ENCODE results near the gene RERE.

RERE gene

DNA sequence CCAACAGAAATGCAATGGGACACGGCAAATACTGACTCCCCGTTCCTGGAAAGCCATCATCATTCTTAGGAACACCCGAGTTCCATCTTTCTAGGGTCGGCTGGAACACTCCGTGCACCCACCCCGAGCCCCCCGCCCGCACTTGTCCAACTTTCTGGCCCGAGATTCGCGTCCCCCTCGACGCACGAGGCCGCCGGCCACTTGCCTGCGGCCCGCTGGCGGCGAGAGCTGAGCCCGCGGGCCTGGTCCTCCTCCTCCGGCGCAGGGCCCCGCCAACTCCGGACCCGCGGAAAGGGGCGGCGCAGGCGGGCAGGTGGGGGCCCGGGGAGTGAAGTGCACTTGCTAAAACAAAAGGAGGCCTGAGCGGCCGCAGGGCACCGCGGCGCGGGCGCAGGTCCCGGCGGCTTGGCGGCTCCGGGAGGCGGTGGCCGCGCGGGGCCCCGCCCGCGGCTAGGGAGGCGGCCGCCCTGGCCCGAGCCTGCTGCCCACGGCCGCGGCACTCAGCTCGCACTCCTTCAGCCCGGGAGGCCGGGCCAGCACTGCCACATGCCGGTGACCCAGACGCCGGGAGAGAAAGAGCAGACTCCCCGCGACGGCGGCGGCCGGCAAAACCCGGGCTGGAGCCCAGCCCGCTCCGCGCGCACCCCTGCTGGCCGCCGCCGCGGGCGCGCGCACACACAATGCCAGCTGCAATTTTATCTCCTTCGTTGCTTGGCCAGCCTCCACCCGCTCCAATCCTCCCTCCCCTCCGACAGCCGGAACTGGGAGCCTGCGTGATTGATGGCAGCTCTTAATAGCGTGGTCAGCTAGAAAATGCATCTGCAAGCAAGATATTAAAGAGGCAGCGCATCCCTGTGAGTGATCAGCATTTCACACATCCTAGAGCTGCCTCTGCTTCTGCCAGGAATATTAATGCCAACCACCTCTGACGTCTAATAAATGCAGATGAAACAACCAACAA lies 114.3 kb downstream of the RERE start:
- CTCF ChIA-PET, result interaction anchor here (0.6 to 1.5 kb wide), 4 partner anchors 20 to 146 kb away, joined by 3 to 5 read pairs (median 4); no protein-coding TSS in a partner anchor
- TF ChIP-seq PKNOX1 (IDR thresholded peaks at IDR 0.05), result peak; percentile 96
- TF ChIP-seq BHLHE40 (IDR thresholded peaks at IDR 0.05; ENCODE audit: borderline replicate concordance), result no peak
- peak; percentile 78 for DNase-seq (ENCODE audit: extremely low spot score)
- POLR2A ChIA-PET, result interaction anchor here (0.8 to 1.7 kb wide), 6 partner anchors 10 to 293 kb away, joined by 3 to 11 read pairs (median 3); no protein-coding TSS in a partner anchor

DNA sequence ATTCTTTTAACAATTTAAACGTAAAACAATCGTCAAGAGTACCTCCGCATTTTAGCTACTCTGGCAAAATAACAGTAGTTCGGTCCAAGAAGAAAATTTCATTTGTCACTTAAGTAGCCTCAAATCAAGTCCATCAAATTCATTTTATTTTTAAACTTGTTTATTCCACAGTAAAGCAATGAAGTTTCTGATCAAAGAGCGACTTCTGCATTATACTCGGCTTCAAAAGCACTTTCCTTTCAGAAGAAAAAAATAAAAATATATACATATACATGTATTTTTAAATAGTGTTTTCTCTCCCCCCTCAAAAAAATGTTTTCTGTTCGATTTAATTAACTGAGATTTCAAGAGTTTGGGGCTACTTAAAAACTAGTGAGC lies 115.0 kb downstream of the RERE start:
- POLR2A ChIA-PET, result interaction anchor here (1.0 to 1.7 kb wide), 2 partner anchors 10 to 147 kb away, joined by 3 to 11 read pairs; no protein-coding TSS in a partner anchor
- DNase-seq (ENCODE audit: extremely low spot score), result no peak

DNA sequence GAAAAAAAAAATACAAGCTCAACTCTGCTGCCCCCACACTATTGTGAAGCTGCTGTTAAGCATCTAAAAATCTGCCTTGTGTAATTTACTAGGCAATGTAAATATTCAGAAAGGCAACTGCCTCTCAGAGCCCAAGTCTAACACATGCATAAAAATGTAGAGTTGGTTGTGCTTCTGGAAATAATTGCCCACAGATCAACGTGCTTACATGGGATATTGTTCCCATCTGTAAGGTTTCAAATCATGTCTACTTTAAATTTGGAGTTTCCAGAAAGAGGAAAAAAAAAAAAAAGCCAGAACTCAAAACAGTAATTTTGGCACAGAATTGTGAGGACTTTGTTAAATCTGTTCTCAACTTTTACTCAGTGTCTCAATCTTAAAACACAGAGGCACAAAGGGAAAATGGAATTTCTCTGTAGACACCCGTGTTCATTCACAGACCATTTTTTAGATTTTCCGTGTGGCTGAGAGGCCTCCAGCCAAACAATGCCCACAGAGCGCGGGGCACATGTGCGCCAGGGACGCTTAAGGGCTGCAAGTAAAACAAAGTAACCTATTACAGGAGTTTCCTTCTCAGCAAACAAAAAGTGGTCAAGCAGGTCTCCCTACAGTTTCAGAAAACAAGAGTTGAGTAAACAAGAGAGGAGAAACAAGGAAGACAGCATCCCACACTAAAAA lies 115.5 kb downstream of the RERE start:
- POLR2A ChIA-PET, result interaction anchor here (0.7 kb wide), 1 partner anchor 14 kb away, joined by 3 read pairs; no protein-coding TSS in a partner anchor
- TF ChIP-seq ELF4 (IDR thresholded peaks at IDR 0.05), result no peak
- TF ChIP-seq PKNOX1 (IDR thresholded peaks at IDR 0.05), result no peak
- no peak for TF ChIP-seq FOXK2 (IDR thresholded peaks at IDR 0.05)
- TF ChIP-seq FOXA1 (IDR thresholded peaks at IDR 0.05), result no peak
- TF ChIP-seq LEF1 (IDR thresholded peaks at IDR 0.05; ENCODE audit: borderline replicate concordance), result no peak
- TF ChIP-seq NFRKB (IDR thresholded peaks at IDR 0.05), result no peak
- TF ChIP-seq ARNT (IDR thresholded peaks at IDR 0.05), result no peak
- no peak for TF ChIP-seq L3MBTL2 (conservative IDR thresholded peaks at IDR 0.05)
- TF ChIP-seq BHLHE40 (IDR thresholded peaks at IDR 0.05; ENCODE audit: borderline replicate concordance), result no peak
- no peak for TF ChIP-seq TARDBP (IDR thresholded peaks at IDR 0.05)
- DNase-seq (ENCODE audit: extremely low spot score), result no peak
- CTCF ChIA-PET, result interaction anchor here (0.7 to 1.5 kb wide), 2 partner anchors 137 to 147 kb away, joined by 3 to 4 read pairs; no protein-coding TSS in a partner anchor

More for the DNA sequence above, 115.0 kb downstream of the RERE start:
- CTCF ChIA-PET, result interaction anchor here (1.5 kb wide), 1 partner anchor 147 kb away, joined by 4 read pairs; no protein-coding TSS in a partner anchor
- TF ChIP-seq ARNT (IDR thresholded peaks at IDR 0.05) (no peak), NFRKB (IDR thresholded peaks at IDR 0.05) (no peak), TARDBP (IDR thresholded peaks at IDR 0.05) (no peak), ZNF384 (IDR thresholded peaks at IDR 0.05) (no peak), FOXM1 (IDR thresholded peaks at IDR 0.05; ENCODE audit: borderline replicate concordance) (no peak), HDGF (IDR thresholded peaks at IDR 0.05; ENCODE audit: borderline replicate concordance) (no peak), BHLHE40 (IDR thresholded peaks at IDR 0.05; ENCODE audit: borderline replicate concordance) (no peak), FOXK2 (IDR thresholded peaks at IDR 0.05) (no peak), L3MBTL2 (conservative IDR thresholded peaks at IDR 0.05) (no peak), FOXA1 (IDR thresholded peaks at IDR 0.05) (no peak), PKNOX1 (IDR thresholded peaks at IDR 0.05) (no peak), CTBP1 (IDR thresholded peaks at IDR 0.05; ENCODE audit: borderline replicate concordance) (no peak), ELF4 (IDR thresholded peaks at IDR 0.05) (no peak), SP1 (IDR thresholded peaks at IDR 0.05) (no peak), SUZ12 (IDR thresholded peaks at IDR 0.05) (no peak), LEF1 (IDR thresholded peaks at IDR 0.05; ENCODE audit: borderline replicate concordance) (no peak)

GRCh38 chr1:8699679-8700078 lies 117.8 kb downstream of the RERE start:
- POLR2A ChIA-PET, result no interaction called here
- no peak for DNase-seq (ENCODE audit: extremely low spot score)
- CTCF ChIA-PET, result interaction anchor here (0.7 kb wide), 1 partner anchor 100 kb away, joined by 3 read pairs; no protein-coding TSS in a partner anchor
- TF ChIP-seq TARDBP (IDR thresholded peaks at IDR 0.05), result no peak
- TF ChIP-seq SUZ12 (IDR thresholded peaks at IDR 0.05), result no peak
- no peak for TF ChIP-seq FOXK2 (IDR thresholded peaks at IDR 0.05)
- TF ChIP-seq SP1 (IDR thresholded peaks at IDR 0.05), result no peak
- no peak for TF ChIP-seq CTBP1 (IDR thresholded peaks at IDR 0.05; ENCODE audit: borderline replicate concordance)
- TF ChIP-seq FOXM1 (IDR thresholded peaks at IDR 0.05; ENCODE audit: borderline replicate concordance), result no peak
- TF ChIP-seq HDGF (IDR thresholded peaks at IDR 0.05; ENCODE audit: borderline replicate concordance), result no peak

GRCh38 chr1:8698937-8699447 lies 118.4 kb downstream of the RERE start:
- CTCF ChIA-PET, result no interaction called here
- DNase-seq (ENCODE audit: extremely low spot score), result no peak
- no peak for TF ChIP-seq SUZ12 (IDR thresholded peaks at IDR 0.05)
- no peak for TF ChIP-seq FOXM1 (IDR thresholded peaks at IDR 0.05; ENCODE audit: borderline replicate concordance)
- no peak for TF ChIP-seq SP1 (IDR thresholded peaks at IDR 0.05)
- TF ChIP-seq ELF4 (IDR thresholded peaks at IDR 0.05), result no peak
- TF ChIP-seq ARNT (IDR thresholded peaks at IDR 0.05), result no peak
- TF ChIP-seq NFRKB (IDR thresholded peaks at IDR 0.05), result no peak
- no peak for TF ChIP-seq ZNF384 (IDR thresholded peaks at IDR 0.05)
- TF ChIP-seq PKNOX1 (IDR thresholded peaks at IDR 0.05), result no peak
- no peak for TF ChIP-seq LEF1 (IDR thresholded peaks at IDR 0.05; ENCODE audit: borderline replicate concordance)
- no peak for TF ChIP-seq FOXA1 (IDR thresholded peaks at IDR 0.05)
- TF ChIP-seq CTBP1 (IDR thresholded peaks at IDR 0.05; ENCODE audit: borderline replicate concordance), result no peak
- POLR2A ChIA-PET, result no interaction called here
